ENCODE results near the gene RNF113B.

The RNF113B gene

GRCh38 chr13:98216135-98216565 lies 39.1 kb upstream of the RNF113B start:
- TF ChIP-seq, protein P1, sequence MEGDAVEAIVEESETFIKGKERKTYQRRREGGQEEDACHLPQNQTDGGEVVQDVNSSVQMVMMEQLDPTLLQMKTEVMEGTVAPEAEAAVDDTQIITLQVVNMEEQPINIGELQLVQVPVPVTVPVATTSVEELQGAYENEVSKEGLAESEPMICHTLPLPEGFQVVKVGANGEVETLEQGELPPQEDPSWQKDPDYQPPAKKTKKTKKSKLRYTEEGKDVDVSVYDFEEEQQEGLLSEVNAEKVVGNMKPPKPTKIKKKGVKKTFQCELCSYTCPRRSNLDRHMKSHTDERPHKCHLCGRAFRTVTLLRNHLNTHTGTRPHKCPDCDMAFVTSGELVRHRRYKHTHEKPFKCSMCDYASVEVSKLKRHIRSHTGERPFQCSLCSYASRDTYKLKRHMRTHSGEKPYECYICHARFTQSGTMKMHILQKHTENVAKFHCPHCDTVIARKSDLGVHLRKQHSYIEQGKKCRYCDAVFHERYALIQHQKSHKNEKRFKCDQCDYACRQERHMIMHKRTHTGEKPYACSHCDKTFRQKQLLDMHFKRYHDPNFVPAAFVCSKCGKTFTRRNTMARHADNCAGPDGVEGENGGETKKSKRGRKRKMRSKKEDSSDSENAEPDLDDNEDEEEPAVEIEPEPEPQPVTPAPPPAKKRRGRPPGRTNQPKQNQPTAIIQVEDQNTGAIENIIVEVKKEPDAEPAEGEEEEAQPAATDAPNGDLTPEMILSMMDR (IDR thresholded peaks at IDR 0.05; ENCODE audit: control extremely low read depth, extremely low read depth, low read depth, missing control alignments), result no peak
- CTCF ChIA-PET, result interaction anchor here (1.1 to 3.0 kb wide), 3 partner anchors 9 to 12 kb away, joined by 3 to 9 read pairs (median 4); no protein-coding TSS in a partner anchor

DNA sequence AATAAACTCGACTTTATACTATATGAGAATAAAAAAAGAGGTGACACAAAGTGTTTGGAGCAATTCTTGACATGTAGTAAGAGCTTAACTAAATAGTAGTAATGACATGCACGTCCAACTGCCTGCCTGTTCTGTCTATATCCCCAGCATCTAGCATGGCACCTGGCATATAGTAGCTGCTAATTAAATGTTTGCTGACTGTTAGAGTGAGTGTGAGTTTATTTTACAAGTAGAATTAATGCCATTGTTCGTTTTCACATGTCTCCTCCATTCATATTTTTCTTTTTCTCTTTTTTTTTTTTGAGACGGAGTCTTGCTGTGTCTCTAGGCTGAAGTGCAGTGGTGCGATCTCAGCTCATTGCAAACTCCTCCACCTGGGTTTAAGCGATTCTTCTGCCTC lies 38.4 kb upstream of the RNF113B start:
- CTCF ChIA-PET, result interaction anchor here (1.1 to 3.0 kb wide), 2 partner anchors 9 to 11 kb away, joined by 4 to 9 read pairs; no protein-coding TSS in a partner anchor
- TF ChIP-seq, protein P1 (IDR thresholded peaks at IDR 0.05; ENCODE audit: control extremely low read depth, extremely low read depth, low read depth, missing control alignments), result no peak
- POLR2A ChIA-PET, result no interaction called here
- DNase-seq (ENCODE audit: extremely low spot score), result no peak

More at GRCh38 chr13:98216135-98216565, 39.1 kb upstream of the RNF113B start:
- POLR2A ChIA-PET, result no interaction called here
- no peak for DNase-seq (ENCODE audit: extremely low spot score)

GRCh38 chr13:98214707-98215106 lies 37.6 kb upstream of the RNF113B start:
- DNase-seq (ENCODE audit: extremely low spot score), result no peak
- TF ChIP-seq, protein P1 (IDR thresholded peaks at IDR 0.05; ENCODE audit: control extremely low read depth, extremely low read depth, low read depth, missing control alignments), result no peak
- POLR2A ChIA-PET, result no interaction called here
- CTCF ChIA-PET, result interaction anchor here (3.0 kb wide), 1 partner anchor 11 kb away, joined by 9 read pairs; no protein-coding TSS in a partner anchor

GRCh38 chr13:98214008-98214643 lies 37.1 kb upstream of the RNF113B start:
- no peak for DNase-seq (ENCODE audit: extremely low spot score)
- ChIA-PET POLR2A (no interaction called here), CTCF (interaction anchor here (3.0 kb wide), 1 partner anchor 10 kb away, joined by 9 read pairs; no protein-coding TSS in a partner anchor)
- TF ChIP-seq, protein P1 (IDR thresholded peaks at IDR 0.05; ENCODE audit: control extremely low read depth, extremely low read depth, low read depth, missing control alignments), result no peak

DNA sequence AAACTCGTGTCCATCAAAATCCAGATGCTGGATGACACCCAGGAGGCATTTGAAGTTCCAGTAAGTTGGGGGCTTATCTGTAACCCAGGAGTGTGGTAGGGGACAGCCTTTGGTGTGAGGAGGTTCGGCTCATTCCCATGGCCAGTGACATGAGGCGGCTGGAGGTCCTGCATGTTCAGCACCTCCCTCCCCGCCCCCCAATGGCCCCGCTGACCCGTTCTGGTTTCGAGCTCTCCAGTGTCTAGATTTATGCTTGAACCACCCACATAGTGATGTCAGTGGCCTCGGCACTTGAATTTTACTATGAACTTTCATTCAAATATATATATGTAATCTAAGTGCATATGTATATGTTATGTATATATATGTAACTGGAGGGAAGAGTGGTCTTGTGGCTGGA lies 36.3 kb upstream of the RNF113B start:
- no peak for DNase-seq (ENCODE audit: extremely low spot score)
- ChIA-PET POLR2A (no interaction called here), CTCF (no interaction called here)
- TF ChIP-seq, protein P1 (IDR thresholded peaks at IDR 0.05; ENCODE audit: control extremely low read depth, extremely low read depth, low read depth, missing control alignments), result no peak

DNA sequence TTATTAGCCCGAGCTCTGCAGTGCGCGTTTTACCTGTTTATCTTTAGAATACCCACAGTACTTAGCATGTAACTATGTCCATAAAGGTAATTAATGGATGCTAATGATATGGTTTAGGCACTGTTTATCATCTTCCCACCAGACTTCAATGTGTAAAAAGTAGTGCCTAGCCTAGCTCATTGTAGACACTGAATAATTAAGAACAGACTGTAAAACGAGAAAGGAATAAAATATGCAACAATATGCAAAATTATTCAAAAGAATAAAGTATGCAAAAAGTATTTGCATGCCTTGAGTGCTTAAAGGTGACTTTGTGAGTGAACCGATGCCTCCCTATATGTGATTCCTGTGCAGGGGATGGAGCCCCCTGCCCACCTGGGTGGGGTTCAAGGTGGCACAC lies 35.7 kb upstream of the RNF113B start:
- CTCF ChIA-PET, result no interaction called here
- POLR2A ChIA-PET, result no interaction called here
- TF ChIP-seq, protein P1 (IDR thresholded peaks at IDR 0.05; ENCODE audit: control extremely low read depth, extremely low read depth, low read depth, missing control alignments), result no peak
- DNase-seq (ENCODE audit: extremely low spot score), result no peak
